ENCODE measurements around the gene C5orf63.
A peak's percentile ranks its signal among the peaks of the same experiment; 100 is the strongest.
"Not testable (repeated sequence)": the region's sequence is repeated elsewhere in the genome, so short reads cannot be mapped to it uniquely, and the experiment has no call there.

Gene C5orf63

GRCh38 chr5:127028822-127029457, 44.4 kb downstream of the C5orf63 start:
- peak overlapping the region; percentile 78 for H3K4me3 ChIP-seq (ENCODE audit: low read length)
- no peak overlapping the region for H3K27ac ChIP-seq (ENCODE audit: low read length)
- H3K9me3 ChIP-seq (ENCODE audit: insufficient read depth, low read depth, low read length) = no peaks in the 10 kb centered on the region
- no peaks in the 10 kb centered on the region for H3K36me3 ChIP-seq (ENCODE audit: insufficient read depth, low read depth, low read length)
- no peak overlapping the region for H3K9ac ChIP-seq (ENCODE audit: low read depth, low read length)
- H3K27me3 ChIP-seq (ENCODE audit: insufficient read depth, low read length) = peaks cover 48% of the 10 kb centered on the region
- peaks cover 13% of the 10 kb centered on the region; the same call in 1 of the 2 replicates for H3K4me1 ChIP-seq (ENCODE audit: insufficient read depth, low read length)

GRCh38 chr5:127027539-127027938, 45.8 kb downstream of the C5orf63 start:
- H3K9ac ChIP-seq (ENCODE audit: low read depth, low read length) = no peak overlapping the region
- H3K4me3 ChIP-seq (ENCODE audit: low read length) = no peak overlapping the region
- H3K27ac ChIP-seq (ENCODE audit: low read length) = no peak overlapping the region
- peaks cover 13% of the 10 kb centered on the region; the same call in 1 of the 2 replicates for H3K4me1 ChIP-seq (ENCODE audit: insufficient read depth, low read length)
- H3K27me3 ChIP-seq (ENCODE audit: insufficient read depth, low read length) = peaks cover 34% of the 10 kb centered on the region
- no peaks in the 10 kb centered on the region for H3K36me3 ChIP-seq (ENCODE audit: insufficient read depth, low read depth, low read length)
- no peaks in the 10 kb centered on the region for H3K9me3 ChIP-seq (ENCODE audit: insufficient read depth, low read depth, low read length)

GRCh38 chr5:127026166-127026565, 47.1 kb downstream of the C5orf63 start:
- H3K36me3 ChIP-seq (ENCODE audit: insufficient read depth, low read depth, low read length) = no peaks in the 10 kb centered on the region
- peaks cover 6% of the 10 kb centered on the region; the same call in 1 of the 2 replicates for H3K4me1 ChIP-seq (ENCODE audit: insufficient read depth, low read length)
- H3K9ac ChIP-seq (ENCODE audit: low read depth, low read length) = no peak overlapping the region
- peaks cover 20% of the 10 kb centered on the region for H3K27me3 ChIP-seq (ENCODE audit: insufficient read depth, low read length)
- no peak overlapping the region for H3K27ac ChIP-seq (ENCODE audit: low read length)
- H3K9me3 ChIP-seq (ENCODE audit: insufficient read depth, low read depth, low read length) = no peaks in the 10 kb centered on the region
- H3K4me3 ChIP-seq (ENCODE audit: low read length) = no peak overlapping the region

GRCh38 chr5:127025467-127025866, 47.8 kb downstream of the C5orf63 start:
- no peak overlapping the region for H3K27ac ChIP-seq (ENCODE audit: low read length)
- peaks cover 6% of the 10 kb centered on the region; the same call in 1 of the 2 replicates for H3K4me1 ChIP-seq (ENCODE audit: insufficient read depth, low read length)
- no peaks in the 10 kb centered on the region for H3K36me3 ChIP-seq (ENCODE audit: insufficient read depth, low read depth, low read length)
- no peak overlapping the region for H3K9ac ChIP-seq (ENCODE audit: low read depth, low read length)
- no peaks in the 10 kb centered on the region for H3K9me3 ChIP-seq (ENCODE audit: insufficient read depth, low read depth, low read length)
- peaks cover 17% of the 10 kb centered on the region for H3K27me3 ChIP-seq (ENCODE audit: insufficient read depth, low read length)
- no peak overlapping the region for H3K4me3 ChIP-seq (ENCODE audit: low read length)

GRCh38 chr5:127024821-127025220, 48.5 kb downstream of the C5orf63 start:
- H3K27me3 ChIP-seq (ENCODE audit: insufficient read depth, low read length) = peaks cover 16% of the 10 kb centered on the region
- H3K36me3 ChIP-seq (ENCODE audit: insufficient read depth, low read depth, low read length) = no peaks in the 10 kb centered on the region
- H3K9ac ChIP-seq (ENCODE audit: low read depth, low read length) = no peak overlapping the region
- H3K4me3 ChIP-seq (ENCODE audit: low read length) = no peak overlapping the region
- peaks cover 6% of the 10 kb centered on the region; the same call in 1 of the 2 replicates for H3K4me1 ChIP-seq (ENCODE audit: insufficient read depth, low read length)
- no peaks in the 10 kb centered on the region for H3K9me3 ChIP-seq (ENCODE audit: insufficient read depth, low read depth, low read length)
- H3K27ac ChIP-seq (ENCODE audit: low read length) = no peak overlapping the region

- H3K27ac ChIP-seq (ENCODE audit: low read length); H3K4me1 ChIP-seq (ENCODE audit: insufficient read depth, low read length); H3K36me3 ChIP-seq (ENCODE audit: insufficient read depth, low read depth, low read length); H3K27me3 ChIP-seq (ENCODE audit: insufficient read depth, low read length); H3K9me3 ChIP-seq (ENCODE audit: insufficient read depth, low read depth, low read length); H3K4me3 ChIP-seq (ENCODE audit: low read length); H3K9ac ChIP-seq (ENCODE audit: low read depth, low read length): not testable (repeated sequence)
These were observed 49.6 kb downstream of the C5orf63 start for GRCh38 chr5:127023552-127024191.

GRCh38 chr5:127022846-127023245, 50.5 kb downstream of the C5orf63 start:
- Histone ChIP-seq H3K4me3 (ENCODE audit: low read length) (no peak overlapping the region), H3K9me3 (ENCODE audit: insufficient read depth, low read depth, low read length) (no peaks in the 10 kb centered on the region), H3K27ac (ENCODE audit: low read length) (no peak overlapping the region), H3K27me3 (ENCODE audit: insufficient read depth, low read length) (no peaks in the 10 kb centered on the region), H3K9ac (ENCODE audit: low read depth, low read length) (no peak overlapping the region), H3K36me3 (ENCODE audit: insufficient read depth, low read depth, low read length) (no peaks in the 10 kb centered on the region), H3K4me1 (ENCODE audit: insufficient read depth, low read length) (peaks cover 6% of the 10 kb centered on the region; the same call in 1 of the 2 replicates)

GRCh38 chr5:127019928-127020327, 53.4 kb downstream of the C5orf63 start:
- no peak overlapping the region for H3K9ac ChIP-seq (ENCODE audit: low read depth, low read length)
- no peaks in the 10 kb centered on the region for H3K36me3 ChIP-seq (ENCODE audit: insufficient read depth, low read depth, low read length)
- H3K27me3 ChIP-seq (ENCODE audit: insufficient read depth, low read length) = no peaks in the 10 kb centered on the region

GRCh38 chr5:127016722-127017121, 56.6 kb downstream of the C5orf63 start:
- H3K36me3 ChIP-seq (ENCODE audit: insufficient read depth, low read depth, low read length); H3K9me3 ChIP-seq (ENCODE audit: insufficient read depth, low read depth, low read length); H3K4me3 ChIP-seq (ENCODE audit: low read length); H3K27ac ChIP-seq (ENCODE audit: low read length); H3K4me1 ChIP-seq (ENCODE audit: insufficient read depth, low read length); H3K9ac ChIP-seq (ENCODE audit: low read depth, low read length); H3K27me3 ChIP-seq (ENCODE audit: insufficient read depth, low read length): not testable (repeated sequence)

More at GRCh38 chr5:127019928-127020327, 53.4 kb downstream of the C5orf63 start:
- Histone ChIP-seq H3K27ac (ENCODE audit: low read length) (no peak overlapping the region), H3K4me1 (ENCODE audit: insufficient read depth, low read length) (no peaks in the 10 kb centered on the region), H3K4me3 (ENCODE audit: low read length) (no peak overlapping the region), H3K9me3 (ENCODE audit: insufficient read depth, low read depth, low read length) (no peaks in the 10 kb centered on the region)

GRCh38 chr5:127015716-127016115, 57.6 kb downstream of the C5orf63 start:
- H3K9ac ChIP-seq (ENCODE audit: low read depth, low read length) = no peak overlapping the region
- no peak overlapping the region for H3K4me3 ChIP-seq (ENCODE audit: low read length)
- H3K4me1 ChIP-seq (ENCODE audit: insufficient read depth, low read length) = no peaks in the 10 kb centered on the region
- no peaks in the 10 kb centered on the region for H3K9me3 ChIP-seq (ENCODE audit: insufficient read depth, low read depth, low read length)
- no peaks in the 10 kb centered on the region for H3K36me3 ChIP-seq (ENCODE audit: insufficient read depth, low read depth, low read length)
- H3K27ac ChIP-seq (ENCODE audit: low read length) = no peak overlapping the region
- no peaks in the 10 kb centered on the region for H3K27me3 ChIP-seq (ENCODE audit: insufficient read depth, low read length)

- H3K9me3 ChIP-seq (ENCODE audit: insufficient read depth, low read depth, low read length) = no peaks in the 10 kb centered on the region
- no peaks in the 10 kb centered on the region for H3K36me3 ChIP-seq (ENCODE audit: insufficient read depth, low read depth, low read length)
- H3K4me1 ChIP-seq (ENCODE audit: insufficient read depth, low read length) = no peaks in the 10 kb centered on the region
- no peak overlapping the region for H3K9ac ChIP-seq (ENCODE audit: low read depth, low read length)
- no peaks in the 10 kb centered on the region for H3K27me3 ChIP-seq (ENCODE audit: insufficient read depth, low read length)
- no peak overlapping the region for H3K4me3 ChIP-seq (ENCODE audit: low read length)
- H3K27ac ChIP-seq (ENCODE audit: low read length) = no peak overlapping the region
These were observed 58.7 kb downstream of the C5orf63 start for GRCh38 chr5:127014573-127014972.

GRCh38 chr5:127013407-127013806, 59.9 kb downstream of the C5orf63 start:
- Histone ChIP-seq H3K9ac (ENCODE audit: low read depth, low read length) (no peak overlapping the region; the same call in 1 of the 2 replicates), H3K4me3 (ENCODE audit: low read length) (no peak overlapping the region), H3K27me3 (ENCODE audit: insufficient read depth, low read length) (no peaks in the 10 kb centered on the region), H3K36me3 (ENCODE audit: insufficient read depth, low read depth, low read length) (no peaks in the 10 kb centered on the region), H3K9me3 (ENCODE audit: insufficient read depth, low read depth, low read length) (no peaks in the 10 kb centered on the region), H3K27ac (ENCODE audit: low read length) (no peak overlapping the region), H3K4me1 (ENCODE audit: insufficient read depth, low read length) (no peaks in the 10 kb centered on the region)
